ENCODE measurements around the gene AFMID.
"Not testable (repeated sequence)": the region's sequence is repeated elsewhere in the genome, so short reads cannot be mapped to it uniquely, and the experiment has no call there.

Gene AFMID

GRCh38 chr17:78170692-78171590 lies 16.2 kb upstream of the AFMID start:
- no peak for TF ChIP-seq EZH2phosphoT487 (IDR thresholded peaks at IDR 0.05; ENCODE audit: low read length)
- TF ChIP-seq CTCF (IDR thresholded peaks at IDR 0.05; ENCODE audit: low read length) = no peak
- no peak for TF ChIP-seq EZH2 (optimal IDR thresholded peaks at IDR 0.05; ENCODE audit: low read depth, low read length)
- no peaks in the 10 kb centered on the region for H3K9me3 ChIP-seq (replicated peaks; ENCODE audit: insufficient read depth, low read length)
- H3K4me3 ChIP-seq (ENCODE audit: low read length) = peak overlapping the region; percentile 11; the same call in 1 of the 2 replicates
- H3K27ac ChIP-seq (ENCODE audit: low read length) = peak overlapping the region; percentile 99; the same call in 1 of the 2 replicates
- H3K9me2 ChIP-seq (replicated peaks; ENCODE audit: insufficient read depth, low read length) = no peaks in the 10 kb centered on the region
- H3K9ac ChIP-seq (ENCODE audit: low read length) = peak overlapping the region; percentile 14; the same call in 1 of the 2 replicates
- H3K4me1 ChIP-seq (ENCODE audit: low read length) = peaks cover 65% of the 10 kb centered on the region
- H4K20me1 ChIP-seq (ENCODE audit: insufficient read depth, low read length) = no peaks in the 10 kb centered on the region
- H3K4me2 ChIP-seq (ENCODE audit: low read depth, low read length) = peak overlapping the region; percentile 98
- DNase-seq = no peak
- peaks cover 62% of the 10 kb centered on the region for H3F3A ChIP-seq (ENCODE audit: insufficient read depth, low read length)
- H3K36me3 ChIP-seq (replicated peaks; ENCODE audit: insufficient read depth, low read length) = no peaks in the 10 kb centered on the region
- no peak overlapping the region for H2AFZ ChIP-seq (ENCODE audit: low read length)
- H3K79me2 ChIP-seq (ENCODE audit: low read length) = peaks cover 36% of the 10 kb centered on the region
- H3K27me3 ChIP-seq (replicated peaks; ENCODE audit: insufficient read depth, low read length) = no peaks in the 10 kb centered on the region

- not testable (repeated sequence) for H4K20me1 ChIP-seq (ENCODE audit: insufficient read depth, low read length)
These were observed 15.4 kb upstream of the AFMID start for GRCh38 chr17:78171591-78172248.

GRCh38 chr17:78172249-78173051 lies 14.7 kb upstream of the AFMID start:
- peaks cover 44% of the 10 kb centered on the region for H3K79me2 ChIP-seq (ENCODE audit: low read length)
- peak overlapping the region; percentile 99 for H3K27ac ChIP-seq (ENCODE audit: low read length)

More at GRCh38 chr17:78171591-78172248, 15.4 kb upstream of the AFMID start:
- Histone ChIP-seq H3K4me3 (ENCODE audit: low read length) (peak overlapping the region; percentile 23; the same call in 1 of the 2 replicates), H3K27ac (ENCODE audit: low read length) (peak overlapping the region; percentile 99), H3K4me1 (ENCODE audit: low read length) (peaks cover 65% of the 10 kb centered on the region), H3K4me2 (ENCODE audit: low read depth, low read length) (peak overlapping the region; percentile 98), H3K9ac (ENCODE audit: low read length) (peak overlapping the region; percentile 75; the same call in 1 of the 2 replicates), H3K79me2 (ENCODE audit: low read length) (peaks cover 42% of the 10 kb centered on the region), H3F3A (ENCODE audit: insufficient read depth, low read length) (peaks cover 68% of the 10 kb centered on the region)
- not testable (repeated sequence) for H3K9me3 ChIP-seq (replicated peaks; ENCODE audit: insufficient read depth, low read length); H3K9me2 ChIP-seq (replicated peaks; ENCODE audit: insufficient read depth, low read length); H3K27me3 ChIP-seq (replicated peaks; ENCODE audit: insufficient read depth, low read length); H2AFZ ChIP-seq (ENCODE audit: low read length); H3K36me3 ChIP-seq (replicated peaks; ENCODE audit: insufficient read depth, low read length)
- DNase-seq = peak; percentile 25

More at GRCh38 chr17:78172249-78173051, 14.7 kb upstream of the AFMID start:
- no peak overlapping the region for H2AFZ ChIP-seq (ENCODE audit: low read length)
- H3K9me2 ChIP-seq (replicated peaks; ENCODE audit: insufficient read depth, low read length) = no peaks in the 10 kb centered on the region
- H3K4me3 ChIP-seq (ENCODE audit: low read length) = peak overlapping the region; percentile 23; the same call in 1 of the 2 replicates
- no peaks in the 10 kb centered on the region for H3K27me3 ChIP-seq (replicated peaks; ENCODE audit: insufficient read depth, low read length)
- no peaks in the 10 kb centered on the region for H4K20me1 ChIP-seq (ENCODE audit: insufficient read depth, low read length)
- peak overlapping the region; percentile 98 for H3K4me2 ChIP-seq (ENCODE audit: low read depth, low read length)
- no peak for TF ChIP-seq CTCF (IDR thresholded peaks at IDR 0.05; ENCODE audit: low read length)
- TF ChIP-seq EZH2 (optimal IDR thresholded peaks at IDR 0.05; ENCODE audit: low read depth, low read length) = no peak
- no peak for TF ChIP-seq EZH2phosphoT487 (IDR thresholded peaks at IDR 0.05; ENCODE audit: low read length)
- H3K9ac ChIP-seq (ENCODE audit: low read length) = peak overlapping the region; percentile 75
- peak; percentile 53 for DNase-seq
- no peaks in the 10 kb centered on the region for H3K36me3 ChIP-seq (replicated peaks; ENCODE audit: insufficient read depth, low read length)
- peaks cover 69% of the 10 kb centered on the region for H3F3A ChIP-seq (ENCODE audit: insufficient read depth, low read length)
- peaks cover 69% of the 10 kb centered on the region for H3K4me1 ChIP-seq (ENCODE audit: low read length)
- no peaks in the 10 kb centered on the region for H3K9me3 ChIP-seq (replicated peaks; ENCODE audit: insufficient read depth, low read length)
